Large intestine (tissue), 3 donors: ENCODE results near the gene BICD2. TPM values are rescaled to one million over a fixed set of nuclear protein-coding genes. Genes with fewer than 3 reads are reported as not detected.

Experiments
- DNase-seq, 2 donors: peaks; one replicate each; pipeline versions ENCODE4 v3.0.0 to v3.0.0-alpha.2; 2013
- H3K27ac ChIP-seq: one replicate; pipeline ENCODE4 v1.5.1; 2013; ENCODE audit warnings: low read length
- H3K27me3 ChIP-seq: 2 replicates; pipeline ENCODE4 v1.6.1; 2013; ENCODE audit warnings: low read length; ENCODE audit not compliant: control insufficient read depth, insufficient read depth
- H3K36me3 ChIP-seq: 2 replicates; pipeline ENCODE4 v1.6.1; 2013; ENCODE audit warnings: low read length; ENCODE audit not compliant: control insufficient read depth, insufficient read depth
- H3K4me1 ChIP-seq: one replicate; pipeline ENCODE4 v1.6.1; 2013; ENCODE audit warnings: low read length; ENCODE audit not compliant: control insufficient read depth, insufficient read depth
- H3K4me3 ChIP-seq: one replicate; pipeline ENCODE4 v1.5.1; 2013; ENCODE audit warnings: low read length
- H3K9me3 ChIP-seq: one replicate; pipeline ENCODE4 v1.6.1; 2013; ENCODE audit warnings: mild to moderate bottlenecking, low read depth, low read length, moderate library complexity; ENCODE audit not compliant: control insufficient read depth
- WGBS: methylation state at CpG from one replicate; pipeline ENCODE4 v1.1.5; 2013; ENCODE audit warnings: low lambda C conversion rate; ENCODE audit not compliant: insufficient coverage; 5-methylcytosine and 5-hydroxymethylcytosine counted together
- polyA plus RNA-seq: library from polyadenylated mRNA; unstranded; fragments of 120-200 nt; gene quantifications from one replicate; pipeline ENCODE4 v1.2.1, GENCODE V29; 2013

BICD2 gene
- polyA plus RNA-seq, 1 donor, result 11.8 TPM

DNA sequence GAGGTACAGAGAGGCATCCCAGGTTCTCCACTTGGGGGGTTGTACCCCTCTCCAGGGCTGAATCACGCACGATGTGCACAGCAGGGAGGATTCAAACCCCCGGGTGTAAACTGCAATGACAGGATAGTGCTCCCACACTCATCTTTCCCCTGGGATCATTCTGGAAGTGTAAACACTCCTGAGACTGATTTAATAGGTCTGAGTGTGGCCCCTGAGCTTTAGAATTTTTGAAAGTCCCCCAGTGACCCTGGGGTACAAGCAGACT is 16.5 kb downstream of the BICD2 start:
- DNase-seq, result no peak
- no CpG with 5 or more reads among the region's 3 CpGs for WGBS
- Histone ChIP-seq H3K36me3 (no peaks in the 10 kb centered on the region), H3K27ac (no peak overlapping the region), H3K4me3 (no peak overlapping the region), H3K27me3 (no peaks in the 10 kb centered on the region), H3K9me3 (no peaks in the 10 kb centered on the region), H3K4me1 (no peaks in the 10 kb centered on the region)

DNA sequence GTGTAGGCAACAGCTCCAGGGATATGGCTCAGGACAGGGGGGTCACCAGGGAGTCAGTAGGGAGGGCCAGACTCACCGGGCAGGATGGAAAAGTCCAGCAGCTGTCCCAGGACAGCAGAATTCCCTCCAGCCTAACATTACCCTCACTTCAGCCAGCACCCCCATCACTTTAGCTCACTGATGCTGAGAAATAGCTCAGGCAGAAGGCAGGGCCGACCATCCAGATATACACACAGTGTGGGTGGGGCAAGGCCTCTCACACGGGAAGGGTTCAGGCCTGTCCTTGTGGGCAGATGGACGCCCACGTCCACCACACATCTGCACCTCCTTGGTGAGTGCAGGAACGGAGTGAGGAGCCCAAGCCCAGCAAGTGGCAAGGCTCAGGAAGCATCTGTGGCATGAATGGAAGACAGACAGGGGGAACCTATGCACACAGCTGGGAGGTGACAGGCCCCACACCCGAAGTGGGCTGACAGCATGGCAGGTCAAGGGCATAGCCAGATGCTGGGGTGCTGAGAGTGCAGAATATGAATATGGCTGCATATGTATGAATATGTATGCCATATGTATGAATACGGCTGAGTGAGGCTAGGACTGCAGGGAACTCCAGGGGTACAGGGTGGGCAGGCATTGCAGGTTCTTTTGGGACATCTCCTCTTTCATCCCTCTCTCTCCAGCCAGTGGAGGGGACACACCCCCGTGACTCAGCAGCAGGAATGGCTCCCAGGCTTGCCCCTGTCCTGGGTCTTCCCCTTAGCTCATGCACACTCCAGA is 17.0 kb downstream of the BICD2 start:
- WGBS, result no CpG with 5 or more reads among the region's 9 CpGs
- H3K36me3 ChIP-seq, result no peaks in the 10 kb centered on the region
- no peaks in the 10 kb centered on the region for H3K27me3 ChIP-seq
- no peak overlapping the region for H3K4me3 ChIP-seq
- H3K9me3 ChIP-seq, result no peaks in the 10 kb centered on the region
- H3K4me1 ChIP-seq, result no peaks in the 10 kb centered on the region
- no peak overlapping the region for H3K27ac ChIP-seq
- no peak for DNase-seq

DNA sequence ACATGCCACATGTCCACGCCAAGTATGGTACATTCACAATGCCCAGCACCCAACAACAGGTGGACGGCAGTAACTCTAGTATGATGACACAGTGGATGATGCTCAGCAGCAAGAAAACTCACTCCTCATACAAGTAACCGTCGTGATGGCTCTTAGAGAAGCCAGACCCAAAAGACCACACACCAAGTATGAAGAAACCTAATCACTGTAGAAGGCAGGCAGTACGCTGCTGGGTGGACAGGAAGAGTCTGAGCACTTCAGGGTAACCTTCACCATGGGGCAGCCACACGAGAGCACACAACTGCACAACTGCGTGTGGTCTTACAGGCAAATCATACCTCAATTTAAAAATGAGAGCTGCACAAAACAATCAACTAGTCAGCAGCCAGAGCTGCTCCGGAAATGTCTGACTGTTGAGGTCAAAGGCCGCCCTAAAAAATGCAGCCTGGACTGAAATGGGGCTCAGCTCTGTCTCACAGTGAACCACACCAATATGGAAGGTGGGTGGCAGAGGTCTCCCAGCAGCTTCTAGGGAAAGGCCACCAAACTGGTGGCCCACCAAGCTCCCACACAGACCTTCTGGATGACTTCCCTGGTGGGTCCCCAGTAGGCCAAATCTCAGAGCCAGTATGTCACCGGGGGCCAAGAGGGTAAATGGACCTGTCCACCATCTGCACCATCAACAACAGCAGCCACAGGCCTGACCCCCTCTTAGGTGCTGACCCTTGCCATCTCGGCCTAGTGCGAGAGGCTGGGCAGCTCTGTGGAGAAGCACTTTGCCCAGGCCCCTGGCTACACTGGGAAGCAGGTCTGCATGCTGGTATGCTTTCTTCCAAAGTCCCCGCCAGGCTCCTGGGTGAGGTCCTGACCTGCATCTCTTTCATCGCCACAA is 17.8 kb downstream of the BICD2 start:
- Histone ChIP-seq H3K4me3 (no peak overlapping the region), H3K36me3 (no peaks in the 10 kb centered on the region), H3K9me3 (no peaks in the 10 kb centered on the region), H3K27me3 (no peaks in the 10 kb centered on the region), H3K4me1 (no peaks in the 10 kb centered on the region), H3K27ac (no peak overlapping the region)
- no peak for DNase-seq
- WGBS, result no CpG with 5 or more reads among the region's 14 CpGs

DNA sequence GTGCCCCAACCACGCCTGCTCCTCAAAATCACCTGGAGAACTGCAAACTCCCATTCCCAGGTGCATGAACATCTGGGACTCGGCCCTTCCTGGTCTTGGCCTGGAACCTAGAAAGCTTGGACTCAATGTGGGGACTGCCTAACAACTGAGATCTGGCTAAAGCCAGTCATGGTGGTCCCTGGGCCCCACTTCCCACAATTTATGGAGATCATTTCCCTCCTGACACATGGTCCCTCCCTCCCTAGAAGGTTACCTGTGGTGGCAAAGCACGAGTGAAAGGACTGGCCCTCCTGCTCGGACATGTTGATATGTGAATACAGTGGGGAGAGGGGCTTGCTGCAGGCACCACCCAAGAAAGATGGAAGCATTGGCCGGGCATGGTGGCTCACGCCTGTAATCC is 18.8 kb downstream of the BICD2 start:
- WGBS, result no CpG with 5 or more reads among the region's 6 CpGs
- no peak overlapping the region for H3K4me3 ChIP-seq
- H3K36me3 ChIP-seq, result no peaks in the 10 kb centered on the region
- H3K9me3 ChIP-seq, result no peaks in the 10 kb centered on the region
- no peak overlapping the region for H3K27ac ChIP-seq
- H3K4me1 ChIP-seq, result no peaks in the 10 kb centered on the region
- no peak for DNase-seq
- no peaks in the 10 kb centered on the region for H3K27me3 ChIP-seq

DNA sequence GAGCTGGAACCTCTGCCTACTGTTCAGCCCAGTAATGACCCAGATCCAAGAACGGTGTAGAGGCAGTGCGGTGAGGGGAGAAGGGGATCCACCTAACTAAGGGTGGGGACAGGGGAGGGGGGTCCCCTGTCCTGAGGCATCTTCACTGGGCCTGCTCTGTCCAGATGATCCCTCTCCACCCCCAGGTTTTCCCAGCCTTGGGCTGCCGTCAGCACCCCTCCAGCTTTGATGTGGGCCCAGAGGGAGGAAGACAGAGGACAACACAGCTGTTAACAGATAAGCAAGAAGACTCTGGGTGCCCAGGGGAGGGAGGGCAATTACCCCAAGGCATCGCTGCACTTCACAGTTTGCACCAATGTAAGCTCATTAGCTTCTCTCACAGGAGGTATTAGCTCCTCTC is 19.3 kb downstream of the BICD2 start:
- Histone ChIP-seq H3K4me1 (no peaks in the 10 kb centered on the region), H3K27ac (no peak overlapping the region), H3K4me3 (no peak overlapping the region), H3K36me3 (no peaks in the 10 kb centered on the region), H3K27me3 (no peaks in the 10 kb centered on the region), H3K9me3 (no peaks in the 10 kb centered on the region)
- DNase-seq, result no peak
- WGBS, result 83% methylated on average over 1 of the region's 4 CpGs

DNA sequence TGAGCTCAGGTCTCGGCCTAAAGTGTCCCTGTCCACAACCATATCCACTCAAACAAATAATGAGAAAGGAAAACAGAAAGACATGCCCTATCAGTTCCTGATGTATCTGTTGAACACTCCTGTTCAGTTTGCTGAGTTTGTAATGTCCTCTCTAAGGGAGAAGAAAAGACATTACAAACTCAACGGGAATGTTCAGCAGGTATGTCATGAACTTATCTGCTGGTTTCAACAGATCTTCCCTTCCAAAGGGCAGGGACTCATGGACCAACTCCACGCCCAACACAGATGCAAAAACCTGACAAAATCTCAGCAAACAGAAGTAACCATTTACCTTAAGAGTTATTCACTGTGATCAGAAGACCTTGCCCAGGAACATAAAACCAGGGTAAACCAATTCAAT is 23.7 kb downstream of the BICD2 start:
- no CpG with 5 or more reads among the region's 3 CpGs for WGBS
- DNase-seq, result no peak
- Histone ChIP-seq H3K4me1 (peaks cover 9% of the 10 kb centered on the region), H3K9me3 (no peaks in the 10 kb centered on the region), H3K27ac (no peak overlapping the region), H3K36me3 (no peaks in the 10 kb centered on the region), H3K4me3 (no peak overlapping the region), H3K27me3 (no peaks in the 10 kb centered on the region)

DNA sequence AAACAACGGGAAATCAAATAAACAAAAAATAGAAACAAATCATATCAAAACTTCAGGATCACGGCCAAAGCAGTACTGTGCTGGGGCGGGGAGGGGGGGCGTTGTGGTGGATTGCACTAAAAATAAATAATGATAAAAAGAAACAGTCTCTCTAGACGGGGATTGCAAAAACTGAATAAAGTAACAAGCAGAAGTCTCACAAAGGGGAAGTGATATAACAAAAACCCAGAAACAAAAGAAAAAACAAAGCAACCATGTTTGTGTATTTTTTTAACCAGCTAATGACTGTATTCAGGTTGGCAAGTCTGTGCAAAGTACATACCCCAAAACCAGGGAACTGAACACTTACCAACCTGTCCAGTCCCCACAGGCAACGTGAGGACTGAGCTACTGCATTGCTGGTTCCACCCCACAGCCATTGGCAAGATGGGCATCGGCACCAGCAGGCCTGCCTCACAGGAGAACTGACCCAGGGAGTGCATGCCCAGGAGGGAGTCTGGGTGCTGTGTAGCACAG is 24.1 kb downstream of the BICD2 start:
- H3K27me3 ChIP-seq, result no peaks in the 10 kb centered on the region
- H3K4me3 ChIP-seq, result no peak overlapping the region
- WGBS, result 70% methylated on average over 3 of the region's 7 CpGs
- H3K27ac ChIP-seq, result no peak overlapping the region
- H3K9me3 ChIP-seq, result no peaks in the 10 kb centered on the region
- no peak for DNase-seq
- no peaks in the 10 kb centered on the region for H3K36me3 ChIP-seq
- peaks cover 12% of the 10 kb centered on the region for H3K4me1 ChIP-seq

DNA sequence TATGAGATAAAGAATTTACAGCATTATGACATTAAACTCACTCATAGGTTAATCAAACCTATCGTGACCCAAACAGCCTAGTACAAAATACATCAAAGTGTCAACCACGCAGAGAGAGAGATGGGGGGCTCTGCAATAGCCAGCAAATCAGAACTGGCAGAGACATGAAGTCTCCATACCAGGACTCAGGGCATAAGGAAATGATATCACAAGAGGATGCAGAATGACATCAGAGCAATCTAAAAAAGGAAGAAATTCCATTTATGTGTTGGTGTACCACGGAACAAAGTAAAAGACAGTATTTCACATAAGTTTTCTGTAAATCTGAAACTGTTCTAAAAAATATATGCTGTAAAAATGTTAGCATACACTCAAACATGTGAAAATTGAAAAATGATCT is 24.6 kb downstream of the BICD2 start:
- Histone ChIP-seq H3K4me3 (no peak overlapping the region), H3K9me3 (no peaks in the 10 kb centered on the region), H3K36me3 (no peaks in the 10 kb centered on the region), H3K27ac (no peak overlapping the region), H3K27me3 (no peaks in the 10 kb centered on the region), H3K4me1 (peaks cover 17% of the 10 kb centered on the region)
- WGBS, result 88% methylated on average over 1 of the region's 3 CpGs
- no peak for DNase-seq

DNA sequence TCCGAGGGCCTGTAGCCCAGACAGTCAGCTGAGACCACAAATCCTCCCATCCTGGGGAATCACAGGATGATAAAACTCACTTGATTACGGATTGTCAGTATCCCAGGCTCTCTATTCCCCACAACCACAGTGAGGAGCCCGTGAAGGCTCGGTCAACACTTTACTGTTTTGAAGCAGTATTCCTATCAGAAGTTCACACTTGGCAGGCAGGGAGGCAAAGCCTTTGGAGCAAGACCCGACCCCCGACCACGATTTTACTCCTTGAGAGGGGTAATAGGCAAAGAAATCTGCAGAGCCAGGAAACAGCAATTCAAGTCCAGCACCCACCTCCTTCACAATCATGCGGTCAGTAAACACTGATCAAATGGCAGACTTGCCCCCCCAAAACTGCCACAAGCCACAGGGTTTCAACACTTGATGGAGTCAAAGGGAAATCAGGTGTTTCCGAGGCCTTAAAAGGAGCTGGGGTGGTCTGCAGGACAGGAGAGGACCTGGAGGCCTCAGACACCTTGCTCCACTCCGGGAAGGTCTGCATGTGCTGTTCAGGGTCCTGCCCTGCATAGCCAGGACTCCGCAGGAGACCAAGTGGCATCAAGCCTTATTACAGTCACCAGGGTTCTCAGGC is 25.2 kb downstream of the BICD2 start:
- WGBS, result no CpG with 5 or more reads among the region's 11 CpGs
- Histone ChIP-seq H3K4me3 (no peak overlapping the region), H3K4me1 (peaks cover 19% of the 10 kb centered on the region), H3K36me3 (no peaks in the 10 kb centered on the region), H3K27ac (no peak overlapping the region), H3K27me3 (no peaks in the 10 kb centered on the region), H3K9me3 (no peaks in the 10 kb centered on the region)
- DNase-seq, result no peak

DNA sequence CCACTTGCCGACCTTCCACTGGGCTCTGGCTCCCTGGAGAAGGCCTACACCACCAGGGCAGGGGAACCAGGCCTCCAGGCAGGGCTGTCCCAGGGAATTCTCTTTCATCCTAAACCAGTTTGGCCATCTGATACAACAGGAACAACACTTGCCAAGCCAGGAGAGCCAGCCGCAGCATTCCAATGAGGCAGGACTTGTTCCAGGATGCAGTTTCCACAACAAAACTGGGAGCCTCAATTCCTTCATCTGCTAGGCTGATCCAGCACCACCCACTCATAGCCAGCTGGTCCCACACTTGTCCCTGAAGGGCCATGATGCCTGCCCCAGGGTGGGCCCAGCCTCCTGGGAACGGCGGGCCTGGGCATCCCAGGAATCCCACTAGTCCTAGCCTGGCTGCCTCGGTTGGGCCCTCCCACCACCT is 26.0 kb downstream of the BICD2 start:
- peaks cover 19% of the 10 kb centered on the region for H3K4me1 ChIP-seq
- WGBS, result no CpG with 5 or more reads among the region's 5 CpGs
- DNase-seq, result no peak
- H3K36me3 ChIP-seq, result no peaks in the 10 kb centered on the region
- H3K27me3 ChIP-seq, result no peaks in the 10 kb centered on the region
- H3K9me3 ChIP-seq, result no peaks in the 10 kb centered on the region
- H3K27ac ChIP-seq, result no peak overlapping the region
- no peak overlapping the region for H3K4me3 ChIP-seq
